Activated CD8-positive, alpha-beta memory T cell treated with anti-CD3 and anti-CD28 coated beads for 24 hours (primary cell): ENCODE results near the gene GAGE2A.
"Not testable (repeated sequence)": the region's sequence is repeated elsewhere in the genome, so short reads cannot be mapped to it uniquely, and the experiment has no call there.

Experiments used
- DNase-seq: peaks from one replicate; pipeline ENCODE4 v3.0.0-alpha.2; 2020

GAGE2A gene

GRCh38 chrX:49589196-49589595 is at the start of gene GAGE2A:
GAGE2A (plus strand) TSS chrX:49589496; CDS start chrX:49590651, 1,155 bp downstream.
- not testable (repeated sequence) for DNase-seq

DNA sequence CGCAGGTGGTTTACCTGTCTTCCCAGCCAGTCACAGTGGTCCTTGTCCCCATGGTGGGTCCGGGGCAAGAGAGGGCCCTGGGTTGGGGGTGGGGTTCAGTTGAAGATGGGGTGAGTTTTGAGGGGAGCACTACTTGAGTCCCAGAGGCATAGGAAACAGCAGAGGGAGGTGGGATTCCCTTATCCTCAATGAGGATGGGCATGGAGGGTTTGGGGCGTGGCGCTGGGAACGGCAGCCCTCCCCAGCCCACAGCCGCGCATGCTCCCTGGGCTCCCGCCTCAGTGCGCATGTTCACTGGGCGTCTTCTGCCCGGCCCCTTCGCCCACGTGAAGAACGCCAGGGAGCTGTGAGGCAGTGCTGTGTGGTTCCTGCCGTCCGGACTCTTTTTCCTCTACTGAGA is 47.9 kb upstream of the GAGE2A start, which contains the start of gene GAGE12D:
TSS of gene GAGE12D (plus strand) at position 301 of the 400 bp plus-strand sequence. CDS start 1,155 bp downstream, outside the sequence.
- DNase-seq: not testable (repeated sequence)

DNA sequence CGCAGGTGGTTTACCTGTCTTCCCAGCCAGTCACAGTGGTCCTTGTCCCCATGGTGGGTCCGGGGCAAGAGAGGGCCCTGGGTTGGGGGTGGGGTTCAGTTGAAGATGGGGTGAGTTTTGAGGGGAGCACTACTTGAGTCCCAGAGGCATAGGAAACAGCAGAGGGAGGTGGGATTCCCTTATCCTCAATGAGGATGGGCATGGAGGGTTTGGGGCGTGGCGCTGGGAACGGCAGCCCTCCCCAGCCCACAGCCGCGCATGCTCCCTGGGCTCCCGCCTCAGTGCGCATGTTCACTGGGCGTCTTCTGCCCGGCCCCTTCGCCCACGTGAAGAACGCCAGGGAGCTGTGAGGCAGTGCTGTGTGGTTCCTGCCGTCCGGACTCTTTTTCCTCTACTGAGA is 38.3 kb upstream of the GAGE2A start, which contains the start of gene GAGE12E:
TSS of gene GAGE12E (plus strand) at position 301 of the 400 bp plus-strand sequence. CDS start 1,155 bp downstream, outside the sequence.
- DNase-seq: not testable (repeated sequence)

GRCh38 chrX:49560542-49560941 is 28.8 kb upstream of the GAGE2A start, which contains the start of gene GAGE12F:
GAGE12F (plus strand) TSS chrX:49560842; CDS start chrX:49561997, 1,155 bp downstream.
- DNase-seq: not testable (repeated sequence)

GRCh38 chrX:49568728-49569127 is 20.6 kb upstream of the GAGE2A start:
- peak; percentile 37 for DNase-seq

DNA sequence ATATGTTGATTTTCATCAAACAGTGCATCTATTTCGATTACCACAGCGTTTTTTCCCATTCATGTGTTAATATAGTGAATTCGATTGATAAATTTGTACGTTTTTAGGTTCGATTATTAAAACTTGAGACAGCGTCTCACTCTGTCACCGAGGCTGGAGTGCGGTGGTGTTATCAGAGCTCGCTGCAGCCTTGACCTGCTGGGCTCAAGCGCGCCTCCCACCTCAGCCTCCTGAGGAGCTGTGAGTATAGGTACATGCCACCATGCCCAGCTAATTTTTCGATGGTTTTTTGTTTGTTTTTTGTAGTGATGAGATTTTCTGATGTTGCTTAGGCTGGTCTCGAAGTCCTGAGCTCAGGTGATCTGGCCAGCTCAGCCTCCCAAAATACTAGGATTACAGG is 20.1 kb upstream of the GAGE2A start:
- DNase-seq: not testable (repeated sequence)

GRCh38 chrX:49570100-49570499 is 19.2 kb upstream of the GAGE2A start, which contains the start of gene GAGE12G:
GAGE12G (plus strand) TSS chrX:49570400; CDS start chrX:49571555, 1,155 bp downstream.
- not testable (repeated sequence) for DNase-seq

- DNase-seq: not testable (repeated sequence)
Observed at GRCh38 chrX:49579649-49580048, 9.6 kb upstream of the GAGE2A start, which contains the start of gene GAGE12H. GAGE12H (plus strand) TSS chrX:49579949; CDS start chrX:49581104, 1,155 bp downstream.

DNA sequence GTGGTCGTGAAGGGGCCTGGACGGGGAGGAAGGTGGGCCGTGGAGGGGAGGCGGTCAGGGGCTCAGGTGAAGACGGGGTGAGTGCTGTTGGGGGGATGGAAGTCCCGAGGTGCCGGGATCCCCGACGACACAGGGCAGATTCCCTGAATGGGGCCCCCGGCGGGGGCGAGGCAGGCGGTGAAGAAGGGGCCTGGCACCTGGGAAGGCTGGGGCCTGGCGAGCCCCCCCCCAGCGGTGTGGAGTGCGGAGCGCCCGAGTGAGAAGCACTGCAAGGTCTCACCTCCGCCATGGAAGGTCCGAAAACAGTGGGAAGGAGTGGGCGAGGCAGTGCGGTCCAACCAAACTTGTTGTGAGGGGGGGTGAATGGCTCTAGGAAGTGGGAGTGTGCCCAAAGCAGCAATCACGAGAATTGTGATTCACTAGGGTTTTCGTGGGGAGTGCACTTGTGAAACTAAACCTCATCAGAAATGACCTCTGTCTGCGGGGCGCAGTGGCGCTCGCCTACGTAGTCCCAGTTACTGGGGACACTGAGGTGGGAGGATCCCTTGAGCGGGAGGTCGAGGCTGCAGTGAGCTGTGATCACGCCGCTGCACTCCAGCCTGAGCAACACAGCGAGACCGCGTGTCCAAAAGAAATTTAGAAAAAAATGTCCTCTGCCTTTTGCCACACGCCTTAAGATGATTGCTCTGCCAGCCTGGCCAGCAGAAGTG is 628 bp downstream of the GAGE2A start:
- not testable (repeated sequence) for DNase-seq

- peak; percentile 56 for DNase-seq
Observed at GRCh38 chrX:49590488-49590887, 1.2 kb downstream of the GAGE2A start.

DNA sequence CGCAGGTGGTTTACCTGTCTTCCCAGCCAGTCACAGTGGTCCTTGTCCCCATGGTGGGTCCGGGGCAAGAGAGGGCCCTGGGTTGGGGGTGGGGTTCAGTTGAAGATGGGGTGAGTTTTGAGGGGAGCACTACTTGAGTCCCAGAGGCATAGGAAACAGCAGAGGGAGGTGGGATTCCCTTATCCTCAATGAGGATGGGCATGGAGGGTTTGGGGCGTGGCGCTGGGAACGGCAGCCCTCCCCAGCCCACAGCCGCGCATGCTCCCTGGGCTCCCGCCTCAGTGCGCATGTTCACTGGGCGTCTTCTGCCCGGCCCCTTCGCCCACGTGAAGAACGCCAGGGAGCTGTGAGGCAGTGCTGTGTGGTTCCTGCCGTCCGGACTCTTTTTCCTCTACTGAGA is 9.4 kb downstream of the GAGE2A start, which contains the start of gene GAGE1:
TSS of gene GAGE1 (plus strand) at position 301 of the 400 bp plus-strand sequence. CDS start 1,155 bp downstream, outside the sequence.
- not testable (repeated sequence) for DNase-seq

- no peak for DNase-seq
Observed at GRCh38 chrX:49610718-49611310, 21.5 kb downstream of the GAGE2A start.

DNA sequence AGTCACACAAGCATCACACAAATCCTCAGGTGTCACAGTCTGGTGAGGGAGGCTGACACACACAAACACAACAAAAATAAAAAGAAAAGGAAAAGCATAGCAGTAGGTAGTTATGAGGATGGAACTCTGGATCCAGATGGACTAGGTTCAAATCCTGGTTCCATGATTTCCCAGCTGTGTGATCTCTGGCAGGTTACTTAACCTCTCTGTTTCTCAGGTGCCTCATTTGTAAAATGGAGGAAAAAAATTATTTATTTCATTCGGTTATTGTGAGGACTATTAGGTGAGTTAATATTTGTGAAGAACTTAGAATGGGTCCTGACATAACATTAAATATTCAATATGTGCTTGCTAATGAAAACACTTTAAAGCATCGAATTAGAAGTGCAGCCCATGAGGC is 29.3 kb downstream of the GAGE2A start:
- no peak for DNase-seq

GRCh38 chrX:49627086-49627777 is 37.9 kb downstream of the GAGE2A start:
- DNase-seq: peak; percentile 58

GRCh38 chrX:49644991-49645637 is 55.8 kb downstream of the GAGE2A start:
- no peak for DNase-seq
